ENCODE results near the gene LYPD6.
"Not testable (repeated sequence)": the region's sequence is repeated elsewhere in the genome, so short reads cannot be mapped to it uniquely, and the experiment has no call there.

The LYPD6 gene, protein sequence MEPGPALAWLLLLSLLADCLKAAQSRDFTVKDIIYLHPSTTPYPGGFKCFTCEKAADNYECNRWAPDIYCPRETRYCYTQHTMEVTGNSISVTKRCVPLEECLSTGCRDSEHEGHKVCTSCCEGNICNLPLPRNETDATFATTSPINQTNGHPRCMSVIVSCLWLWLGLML

DNA sequence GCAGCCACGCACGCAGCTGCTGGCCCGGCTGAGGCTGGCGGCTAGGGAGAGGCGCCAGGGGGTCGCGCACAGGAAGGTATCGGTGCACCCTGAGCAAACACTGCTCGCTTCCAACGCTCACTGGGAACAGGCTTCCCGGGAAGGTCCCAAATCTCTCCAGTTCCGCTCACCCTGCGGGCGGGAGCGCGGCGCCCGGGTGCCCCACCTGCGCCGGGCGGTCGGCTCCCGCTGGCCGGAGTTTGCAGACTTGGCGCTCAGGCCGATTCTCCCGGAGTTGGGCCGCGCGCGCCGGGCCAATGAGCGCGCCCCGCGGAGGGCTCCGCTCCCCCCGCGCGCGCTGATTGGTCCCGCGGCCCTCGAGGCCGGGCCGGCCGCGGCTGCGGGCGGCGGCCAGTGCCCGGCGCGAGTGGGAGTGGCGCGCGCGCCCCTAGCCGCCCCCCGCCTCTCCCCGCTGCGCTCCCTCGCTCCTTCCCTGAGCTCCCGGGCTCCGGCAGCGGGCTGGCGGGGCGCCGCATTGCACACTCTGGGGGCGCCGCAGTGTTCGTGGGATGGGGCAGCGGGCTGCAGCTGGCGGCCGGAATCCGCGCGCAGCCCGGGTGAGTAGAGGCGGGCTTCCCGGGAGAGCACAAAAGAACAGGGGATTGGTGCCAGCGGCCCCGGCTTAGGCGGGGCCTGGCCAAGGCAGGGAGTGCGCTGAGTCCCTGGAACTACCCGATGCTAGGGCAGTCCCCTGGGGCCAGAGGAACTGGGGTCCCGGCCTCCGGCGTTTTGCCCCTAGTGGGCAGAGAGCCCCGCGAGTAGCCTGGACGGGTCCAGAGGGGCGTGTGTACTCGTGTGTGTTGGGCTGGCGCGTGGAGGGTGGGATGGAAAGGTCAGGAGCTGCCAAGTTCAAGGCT lies at the start of gene LYPD6:
LYPD6 (plus strand) TSS at position 461 of the 896 bp plus-strand sequence. CDS start 107,122 bp downstream, outside the sequence.
- DNase-seq (ENCODE audit: low read depth in 2 of 2, low spot score in 1 of 2) = no peak

DNA sequence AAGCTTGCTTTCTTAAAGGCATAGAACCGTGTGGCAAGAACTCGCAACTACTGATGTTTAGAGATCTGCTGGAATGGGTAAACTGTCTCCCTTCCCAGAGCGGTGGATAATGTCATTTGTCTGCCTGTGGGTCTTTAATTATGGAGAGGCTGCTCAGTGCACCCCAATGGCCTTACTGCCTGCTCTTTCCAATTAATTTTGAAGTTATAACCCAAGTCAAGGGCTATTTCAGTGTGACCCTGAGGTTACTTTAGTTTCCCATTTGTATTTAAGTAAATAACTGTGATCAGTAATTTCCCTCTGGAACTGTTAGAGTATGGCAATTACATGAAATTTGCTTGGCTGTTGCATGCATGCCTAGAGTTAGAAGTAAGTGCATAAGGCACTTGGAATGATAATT lies 48.9 kb upstream of the LYPD6 start:
- DNase-seq (ENCODE audit: low read depth in 2 of 2, low spot score in 1 of 2) = no peak

DNA sequence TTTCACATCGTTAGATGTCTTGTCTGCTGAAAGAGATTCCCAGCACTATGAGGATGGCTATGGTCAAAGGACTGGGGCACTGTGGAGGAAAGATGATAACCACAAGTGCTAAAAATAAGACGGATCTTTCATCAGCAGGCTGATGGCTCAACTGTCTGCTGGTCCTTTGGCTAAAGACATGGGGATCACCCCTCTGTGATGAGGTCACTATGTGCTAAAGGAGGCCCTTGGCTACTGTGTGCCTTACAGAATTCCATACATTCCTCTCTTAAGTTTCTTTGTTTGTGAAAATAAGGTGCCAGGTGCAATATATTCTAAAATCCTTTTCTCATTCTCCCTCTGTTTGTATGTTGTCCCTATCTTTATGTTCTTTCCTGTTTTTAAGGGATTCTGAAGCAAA lies 39.7 kb upstream of the LYPD6 start:
- DNase-seq (ENCODE audit: low read depth in 2 of 2, low spot score in 1 of 2) = no peak

DNA sequence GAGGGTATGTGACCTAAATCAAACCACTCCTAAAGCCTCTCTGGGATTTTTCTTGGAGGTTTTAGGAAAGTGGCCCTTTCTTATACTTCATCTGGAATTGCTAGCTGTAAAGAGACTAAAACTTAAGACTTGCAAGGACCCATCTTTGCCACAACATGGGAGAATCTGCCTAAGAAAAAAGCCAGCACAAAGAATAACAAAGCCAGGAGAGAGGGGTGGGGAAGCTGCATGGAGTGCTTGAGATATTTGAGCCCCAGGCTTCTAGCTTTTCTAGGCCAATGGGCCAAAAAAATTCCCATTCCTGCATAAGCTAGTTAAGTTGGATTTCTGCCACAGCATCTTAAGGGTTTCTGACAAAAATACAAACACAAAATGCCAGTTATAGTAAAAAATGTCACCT lies 38.5 kb upstream of the LYPD6 start:
- no peak for DNase-seq (ENCODE audit: low read depth in 2 of 2, low spot score in 1 of 2)

DNA sequence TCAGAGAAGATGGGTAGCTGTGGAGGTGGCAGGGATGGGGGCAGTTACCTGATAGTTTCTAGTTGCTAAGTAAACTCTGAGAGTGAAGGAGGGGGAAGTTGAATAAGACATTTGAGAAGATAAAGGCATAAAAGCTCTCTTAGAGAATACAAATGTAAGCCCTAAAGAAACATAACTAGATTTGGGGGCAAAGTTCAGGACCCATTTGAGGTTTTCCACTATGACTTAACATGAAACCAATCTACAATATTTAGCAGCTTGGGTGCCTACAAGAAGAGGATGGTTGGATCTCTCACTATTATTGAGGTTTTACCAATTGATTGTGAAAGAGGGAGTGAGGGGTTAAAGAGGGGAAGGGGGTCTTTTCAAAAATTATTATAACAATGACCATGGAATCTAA lies 34.4 kb upstream of the LYPD6 start:
- DNase-seq (ENCODE audit: low read depth in 2 of 2, low spot score in 1 of 2) = no peak

DNA sequence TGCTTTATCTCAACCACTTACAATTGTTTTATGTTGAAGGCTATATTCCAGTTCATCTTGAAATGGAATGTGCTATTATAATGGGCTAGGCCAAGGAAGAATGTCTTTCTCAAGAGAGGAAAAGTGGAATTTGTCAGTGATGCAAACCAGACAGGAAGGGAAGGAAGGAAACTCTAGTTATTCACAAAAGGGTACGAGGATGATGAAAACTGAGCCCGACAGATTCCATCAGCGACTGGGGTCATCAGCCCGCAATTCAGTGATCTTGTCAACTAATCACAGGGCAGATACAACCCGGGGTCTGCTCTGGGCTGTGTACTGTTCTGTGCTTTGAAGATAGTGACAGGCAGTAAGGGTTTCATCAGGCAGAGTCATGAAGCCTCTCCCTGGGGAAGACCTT lies 23.4 kb upstream of the LYPD6 start:
- no peak for DNase-seq (ENCODE audit: low read depth in 2 of 2, low spot score in 1 of 2)

DNA sequence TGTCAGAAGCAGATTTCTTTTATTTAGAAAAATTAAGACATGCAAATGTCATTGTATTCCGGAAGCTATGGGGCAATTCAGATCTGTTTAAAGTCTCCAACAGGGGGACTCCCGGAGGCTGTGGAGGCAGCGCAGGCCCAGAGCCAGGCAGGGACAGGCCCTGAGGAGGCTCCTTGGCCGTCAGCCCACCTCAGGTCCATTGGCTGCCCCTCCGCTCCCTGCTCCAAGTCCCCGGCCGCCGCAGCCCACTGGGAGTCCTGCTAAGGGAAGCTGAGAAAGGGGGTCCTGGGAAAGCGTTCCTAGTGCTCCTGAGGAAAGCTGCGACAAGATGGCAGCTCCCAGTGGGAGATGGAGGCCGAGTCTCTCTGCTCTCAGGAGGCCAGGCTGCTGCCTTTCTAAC lies 20.0 kb upstream of the LYPD6 start:
- no peak for DNase-seq (ENCODE audit: low read depth in 2 of 2, low spot score in 1 of 2)

DNA sequence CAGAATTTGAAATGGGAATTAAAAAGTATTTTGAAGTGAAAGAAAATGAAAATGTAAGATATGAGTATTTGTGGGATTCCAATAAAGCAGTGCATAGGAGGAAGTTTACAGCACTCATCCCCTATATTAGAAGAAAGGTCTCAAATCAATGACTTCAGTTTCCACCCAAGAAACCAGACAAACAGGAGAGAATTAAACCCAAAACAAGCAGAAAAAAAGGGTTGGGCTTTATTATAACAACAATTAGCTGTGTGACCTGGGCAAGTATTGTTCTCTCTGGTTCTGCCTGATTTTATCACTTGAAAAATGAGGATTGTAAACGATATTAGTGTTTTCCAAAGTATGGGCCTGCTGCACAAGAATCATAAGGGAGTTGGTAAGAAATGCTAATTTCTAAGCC lies 18.3 kb upstream of the LYPD6 start:
- no peak for DNase-seq (ENCODE audit: low read depth in 2 of 2, low spot score in 1 of 2)

DNA sequence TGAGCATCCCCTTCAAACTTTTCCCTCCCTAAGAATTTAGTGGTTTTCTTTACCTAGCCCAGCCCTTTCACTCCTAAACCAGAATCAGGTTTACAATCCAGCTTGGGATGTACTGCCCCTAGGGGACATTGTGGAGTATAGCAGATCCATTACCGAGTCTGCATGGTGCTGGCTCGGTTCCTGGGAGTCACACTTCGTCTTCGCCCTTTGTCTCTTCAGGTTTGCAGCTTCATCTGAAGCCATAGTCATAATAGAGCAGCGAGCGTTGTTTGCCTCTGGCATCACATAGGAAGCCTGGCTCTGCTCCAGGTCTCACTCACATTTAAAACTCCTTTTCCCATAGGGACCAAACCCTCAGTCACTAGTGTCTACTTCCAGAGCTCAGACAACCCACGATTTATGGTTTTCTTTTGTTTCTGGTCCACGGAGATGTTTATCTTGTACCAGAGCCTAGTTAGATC lies 16.8 kb upstream of the LYPD6 start:
- DNase-seq (ENCODE audit: low read depth in 2 of 2, low spot score in 1 of 2) = no peak

DNA sequence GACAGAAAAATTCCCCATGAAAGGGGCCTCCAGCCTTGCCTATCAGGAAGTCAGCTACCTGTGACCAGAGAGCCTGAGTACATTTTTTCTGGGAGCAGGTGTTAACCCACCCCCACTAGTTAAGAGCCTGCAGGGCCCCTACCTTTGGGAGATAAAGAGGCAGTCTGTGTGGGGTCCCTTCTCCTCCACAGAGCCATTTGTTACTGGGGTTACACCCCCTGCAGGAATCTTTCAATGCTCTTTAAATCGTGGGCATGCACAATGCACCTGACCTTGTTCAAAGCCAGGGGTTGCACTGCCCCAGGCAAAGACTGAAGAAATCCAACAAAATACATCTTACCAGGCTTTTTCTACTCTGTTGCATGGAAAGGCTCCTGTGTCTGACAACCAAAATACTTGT lies 15.7 kb upstream of the LYPD6 start:
- DNase-seq (ENCODE audit: low read depth in 2 of 2, low spot score in 1 of 2) = no peak

DNA sequence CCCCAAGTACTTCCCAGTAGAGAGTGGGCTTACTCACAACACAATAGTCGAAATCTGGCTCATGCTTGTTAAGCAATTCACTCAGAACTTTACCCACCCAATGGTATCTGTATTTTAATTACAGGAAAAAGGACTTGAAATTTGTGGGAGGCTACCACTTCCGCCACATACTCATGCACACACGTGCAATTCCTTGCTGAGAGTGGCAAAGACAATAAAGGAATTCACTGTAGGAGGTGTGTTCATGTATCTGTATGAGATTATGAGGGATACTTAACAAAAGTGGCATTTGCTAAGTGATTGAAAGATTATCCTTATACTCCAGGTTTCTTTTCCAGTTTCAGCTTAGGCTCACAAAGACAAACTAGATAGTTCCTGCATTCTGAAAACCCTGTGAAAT lies 14.9 kb upstream of the LYPD6 start:
- DNase-seq (ENCODE audit: low read depth in 2 of 2, low spot score in 1 of 2) = no peak

DNA sequence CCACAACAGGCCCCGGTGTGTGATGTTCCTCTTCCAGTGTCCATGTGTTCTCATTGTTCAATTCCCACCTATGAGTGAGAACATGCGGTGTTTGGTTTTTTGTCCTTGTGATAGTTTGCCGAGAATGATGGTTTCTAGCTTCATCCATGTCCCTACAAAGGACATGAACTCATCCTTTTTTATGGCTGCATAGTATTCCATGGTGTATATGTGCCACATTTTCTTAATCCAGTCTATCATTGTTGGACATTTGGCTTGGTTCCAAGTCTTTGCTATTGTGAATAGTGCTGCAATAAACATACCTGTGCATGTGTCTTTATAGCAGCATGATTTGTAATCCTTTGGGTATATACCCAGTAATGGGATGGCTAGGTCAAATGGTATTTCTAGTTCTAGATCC lies 11.8 kb upstream of the LYPD6 start:
- not testable (repeated sequence) for DNase-seq (ENCODE audit: low read depth in 2 of 2, low spot score in 1 of 2)

DNA sequence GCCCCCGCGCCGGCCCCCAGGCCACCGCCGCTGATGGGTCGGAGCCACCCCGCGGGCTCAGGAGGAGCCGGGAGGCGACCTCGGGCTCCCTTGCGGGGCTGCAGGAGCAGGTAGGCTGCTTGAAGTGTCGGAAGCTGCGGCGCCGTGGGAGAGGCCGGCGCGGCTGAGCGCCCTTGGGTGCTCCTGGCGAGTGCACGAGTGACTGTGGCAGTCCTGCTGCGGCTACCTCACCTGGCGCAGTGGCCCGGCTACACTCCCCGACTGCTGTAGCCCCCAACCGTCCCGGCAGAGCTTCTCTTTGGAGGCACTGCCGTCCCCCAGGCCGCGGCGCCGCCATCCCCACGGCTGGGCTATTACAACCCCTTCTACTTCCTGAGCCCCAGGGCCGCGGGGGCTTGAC lies 10.0 kb upstream of the LYPD6 start:
- no peak for DNase-seq (ENCODE audit: low read depth in 2 of 2, low spot score in 1 of 2)

DNA sequence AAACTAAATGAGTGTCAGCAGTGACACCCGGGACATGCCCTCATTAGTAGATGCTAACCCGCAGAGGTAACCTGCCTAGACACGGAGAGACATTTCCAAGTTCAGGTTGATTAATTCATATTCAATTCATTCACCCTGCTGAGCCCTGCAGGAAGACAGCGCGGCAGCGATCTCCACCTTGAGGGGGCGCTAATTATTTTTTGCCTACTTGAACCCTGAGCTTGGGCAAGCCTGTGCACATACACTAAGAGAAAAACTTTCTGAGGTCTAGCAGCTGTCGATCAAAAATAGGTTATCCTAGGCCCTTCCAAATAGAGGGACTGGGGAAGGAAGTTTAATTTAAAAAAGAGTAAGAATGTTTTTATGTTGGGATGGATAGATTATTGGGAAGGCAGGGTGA lies 1.3 kb upstream of the LYPD6 start:
- DNase-seq (ENCODE audit: low read depth in 2 of 2, low spot score in 1 of 2) = no peak

DNA sequence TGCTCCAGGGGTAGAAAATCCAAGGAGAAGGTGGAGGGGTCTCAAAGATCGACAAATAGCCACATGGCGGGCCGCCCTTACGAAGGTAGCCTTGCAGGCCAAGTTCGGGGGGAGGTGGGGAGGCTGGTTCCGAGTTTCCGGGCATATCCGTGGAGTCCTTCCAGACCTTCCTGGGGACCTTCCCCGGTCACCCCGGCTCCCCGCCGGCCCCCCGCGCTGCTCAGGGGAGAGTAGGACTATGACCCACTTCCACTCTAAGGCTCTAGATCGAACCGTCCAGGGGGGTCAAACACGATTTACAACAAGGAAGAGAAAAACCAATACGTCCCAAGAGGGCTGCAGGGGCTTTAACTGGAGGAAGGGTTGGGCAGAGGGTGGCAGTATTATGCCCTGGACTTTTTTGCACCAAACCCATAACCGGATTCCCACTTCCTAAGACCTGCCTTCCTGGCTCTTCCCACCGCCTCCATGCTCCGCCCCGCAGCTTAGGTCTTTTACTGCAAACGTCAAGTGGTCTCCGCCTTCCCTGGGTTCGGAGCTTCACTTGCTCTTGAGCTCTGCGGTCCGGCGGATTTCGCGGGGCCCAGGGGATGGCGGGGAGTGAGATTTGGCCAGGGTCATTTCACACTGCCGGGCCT lies 779 bp upstream of the LYPD6 start:
- no peak for DNase-seq (ENCODE audit: low read depth in 2 of 2, low spot score in 1 of 2)

DNA sequence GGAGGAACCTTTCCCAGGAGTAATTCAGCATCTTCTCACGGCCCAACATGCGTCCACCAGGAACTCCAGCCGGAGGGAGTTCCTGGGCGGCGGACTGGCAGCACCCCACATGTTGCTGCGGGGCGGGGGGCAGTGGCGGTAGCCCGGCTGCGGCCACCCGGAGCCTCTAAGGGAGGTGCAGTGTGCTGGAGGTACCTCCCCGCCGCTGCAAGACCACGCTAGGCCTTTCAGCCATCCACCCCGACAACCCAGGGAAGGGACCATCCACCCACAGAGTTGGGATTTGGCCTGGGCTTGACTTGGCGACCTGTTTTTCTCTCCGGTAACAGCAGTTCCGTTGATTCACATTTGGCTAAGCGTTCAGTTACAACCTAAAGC lies 625 bp downstream of the LYPD6 start:
- DNase-seq (ENCODE audit: low read depth in 2 of 2, low spot score in 1 of 2) = no peak

DNA sequence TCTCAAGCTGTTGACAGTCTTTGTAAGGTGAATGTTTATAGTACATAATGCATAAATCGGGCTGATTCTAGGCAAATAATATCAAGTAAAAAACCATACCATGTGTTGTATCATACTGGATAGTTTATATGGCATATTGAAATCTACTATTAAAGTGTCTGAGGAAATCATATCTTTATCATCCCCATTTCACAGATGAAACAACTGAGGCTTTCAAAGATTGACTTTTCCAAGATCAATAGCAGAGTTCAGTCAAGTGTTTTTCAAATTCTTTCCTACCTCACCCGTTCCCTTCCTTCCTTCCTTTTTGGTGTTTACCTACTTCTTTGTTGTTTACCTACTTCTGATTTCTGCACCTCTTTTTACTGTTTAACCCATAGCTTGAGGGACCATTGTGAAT lies 2.0 kb downstream of the LYPD6 start:
- DNase-seq (ENCODE audit: low read depth in 2 of 2, low spot score in 1 of 2) = no peak

DNA sequence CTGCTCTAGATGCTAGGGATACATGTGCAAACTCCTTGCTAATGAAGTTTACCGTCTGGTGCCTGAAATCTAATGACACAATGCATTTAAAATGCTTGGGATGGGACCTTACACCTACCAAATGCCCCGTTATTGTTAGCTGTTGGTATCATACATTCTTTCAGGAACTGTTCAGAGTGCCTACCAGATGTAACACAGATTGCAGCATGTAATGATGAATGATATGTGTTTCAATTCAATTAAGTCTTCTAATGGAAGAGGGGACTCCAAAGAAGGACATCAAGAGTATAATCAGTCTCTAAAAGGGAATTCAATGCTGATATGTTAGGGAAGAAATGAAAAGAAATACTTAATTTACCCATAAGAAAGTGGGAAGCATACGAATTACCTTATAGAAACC lies 3.2 kb downstream of the LYPD6 start:
- no peak for DNase-seq (ENCODE audit: low read depth in 2 of 2, low spot score in 1 of 2)

DNA sequence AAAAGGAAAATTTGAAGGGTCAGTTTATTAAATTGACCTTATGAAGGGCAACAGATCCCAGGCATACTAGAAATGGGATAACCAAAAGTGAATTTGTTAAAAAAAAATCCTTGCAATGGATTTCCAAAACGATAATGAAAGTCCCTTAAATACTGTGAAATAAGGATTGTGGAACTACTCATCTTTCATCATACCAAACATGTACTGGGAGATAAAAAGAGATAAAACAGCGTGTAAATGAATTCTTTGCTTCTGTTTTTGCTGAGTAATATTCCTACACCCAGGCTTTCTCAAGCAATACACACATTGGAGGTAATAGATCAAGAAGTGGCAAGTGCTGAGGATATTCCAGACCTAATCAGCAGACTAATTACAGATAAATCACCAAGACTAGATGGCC lies 3.8 kb downstream of the LYPD6 start:
- no peak for DNase-seq (ENCODE audit: low read depth in 2 of 2, low spot score in 1 of 2)

DNA sequence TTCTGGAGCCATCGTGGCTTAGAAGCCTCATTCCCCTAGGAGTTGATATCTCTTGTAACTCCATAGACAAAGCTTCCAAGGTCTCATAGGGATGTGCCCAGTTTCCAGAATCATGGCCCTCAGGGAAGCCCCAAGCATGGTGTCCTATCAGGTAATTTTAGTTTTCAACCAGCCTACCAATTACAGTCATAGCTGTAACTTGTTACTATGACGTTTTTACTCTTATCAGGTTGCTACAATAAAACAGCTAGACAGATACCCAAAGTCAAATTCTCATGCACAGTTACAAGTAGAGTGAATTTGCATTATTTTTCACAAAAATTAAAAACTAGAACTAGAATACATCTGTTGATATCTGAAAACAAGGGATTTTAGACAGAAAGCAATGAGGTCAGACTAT lies 8.9 kb downstream of the LYPD6 start:
- DNase-seq (ENCODE audit: low read depth in 2 of 2, low spot score in 1 of 2) = no peak

DNA sequence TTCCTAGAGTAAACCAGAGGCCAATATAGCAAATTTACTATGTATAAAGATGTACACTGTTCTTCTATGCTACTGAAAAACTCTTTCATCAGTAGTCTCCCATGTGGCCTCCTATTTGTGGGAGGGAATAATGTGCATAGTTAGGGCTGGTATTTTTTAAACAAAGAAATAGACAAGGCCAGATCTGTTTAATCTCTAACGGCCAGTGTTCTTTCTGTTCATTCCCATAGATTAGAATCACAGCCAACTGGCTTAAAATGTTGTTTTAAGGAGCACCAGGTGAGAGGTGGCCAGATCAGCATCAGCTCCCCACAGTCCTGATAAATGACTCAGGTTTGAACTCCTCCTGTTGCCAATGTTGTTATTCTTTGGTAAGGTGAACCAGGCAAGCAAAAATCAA lies 12.1 kb downstream of the LYPD6 start:
- DNase-seq (ENCODE audit: low read depth in 2 of 2, low spot score in 1 of 2) = no peak

DNA sequence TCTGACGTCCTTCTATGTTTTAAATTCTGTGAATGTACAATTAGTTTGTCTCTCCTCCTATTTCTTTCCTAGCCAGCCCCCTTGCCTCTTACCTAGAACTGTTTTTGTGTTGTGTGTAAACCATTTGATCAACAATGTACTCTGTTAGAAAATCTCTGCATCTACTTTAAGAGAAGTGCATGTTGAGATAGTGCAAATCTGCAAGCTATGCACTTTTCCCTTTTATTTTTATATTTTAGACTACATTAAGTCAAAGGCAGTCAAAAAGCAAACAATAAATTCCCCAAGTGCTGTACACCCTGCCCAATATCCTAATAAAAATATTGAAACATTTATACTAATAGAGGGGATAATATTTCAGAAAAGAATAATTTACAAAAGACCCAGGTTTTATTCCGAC lies 13.7 kb downstream of the LYPD6 start:
- no peak for DNase-seq (ENCODE audit: low read depth in 2 of 2, low spot score in 1 of 2)
